HG02588 (cell line): Measurements from ENCODE around the gene METTL14.

Experiments used
- ATAC-seq: cut with Tn5 transposase; IDR thresholded peaks from one replicate; pipeline ENCODE4 v1.9.1; 2021; ENCODE audit warnings: mild to moderate bottlenecking, moderate library complexity; ENCODE audit not compliant: unreplicated experiment

The METTL14 gene

GRCh38 chr4:118756958-118757357 lies 71.8 kb downstream of the METTL14 start:
- ATAC-seq = no peak

GRCh38 chr4:118757761-118758251 lies 72.6 kb downstream of the METTL14 start:
- ATAC-seq = no peak

- ATAC-seq = no peak
Measured at GRCh38 chr4:118758293-118758692, 73.1 kb downstream of the METTL14 start.

DNA sequence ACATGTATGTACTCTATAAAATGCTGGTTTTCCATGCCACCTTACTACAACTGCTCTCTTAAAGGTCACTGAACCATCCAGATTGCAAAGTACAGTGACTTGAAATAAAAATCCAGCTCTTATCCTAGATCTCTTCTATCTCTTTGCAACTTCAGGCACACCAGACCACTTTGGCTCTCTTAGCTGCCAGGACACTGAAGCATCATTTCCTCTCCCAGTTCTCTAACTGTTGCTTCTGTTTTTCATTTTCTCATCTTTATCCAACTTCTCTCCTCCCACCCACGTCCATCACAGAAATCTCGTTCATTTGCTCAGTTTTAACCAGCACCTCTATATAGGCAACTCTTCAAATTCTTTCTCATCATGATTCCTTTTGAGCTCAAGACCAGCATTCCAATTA lies 74.3 kb downstream of the METTL14 start:
- ATAC-seq = no peak

- peak; percentile 43 for ATAC-seq
Measured at GRCh38 chr4:118760092-118760491, 74.9 kb downstream of the METTL14 start.

GRCh38 chr4:118760493-118760892 lies 75.3 kb downstream of the METTL14 start:
- peak; percentile 98 for ATAC-seq

GRCh38 chr4:118761397-118762016 lies 76.3 kb downstream of the METTL14 start:
- no peak for ATAC-seq

DNA sequence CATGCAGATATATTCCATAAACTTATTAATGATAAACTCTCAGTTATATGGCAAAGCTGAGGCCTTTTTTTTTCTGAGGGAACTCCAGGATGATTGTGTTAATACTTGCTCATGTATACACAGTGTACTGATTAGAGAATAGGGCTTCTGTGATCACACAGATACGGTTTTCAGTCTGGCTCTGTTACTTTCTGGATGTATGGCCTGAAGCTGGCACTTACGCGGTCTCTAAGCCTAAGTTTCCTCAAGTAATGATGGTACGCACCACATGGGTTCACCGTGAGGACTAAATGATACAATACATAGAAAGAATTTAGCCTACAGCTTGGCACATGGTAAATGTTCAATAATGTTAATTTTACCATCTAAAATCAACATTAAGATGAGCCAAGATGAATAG lies 77.0 kb downstream of the METTL14 start:
- ATAC-seq = no peak

- no peak for ATAC-seq
Measured at GRCh38 chr4:118762730-118763477, 77.7 kb downstream of the METTL14 start.
